CD4-positive, alpha-beta T cell treated with Interleukin-15 for 4 hours (primary cell): Measurements from ENCODE around the gene DCAF8.

ENCODE experiments used
- DNase-seq: peaks from one replicate; pipeline ENCODE4 v3.0.0-alpha.2; 2020; ENCODE audit warnings: low spot score

The DCAF8 gene

DNA sequence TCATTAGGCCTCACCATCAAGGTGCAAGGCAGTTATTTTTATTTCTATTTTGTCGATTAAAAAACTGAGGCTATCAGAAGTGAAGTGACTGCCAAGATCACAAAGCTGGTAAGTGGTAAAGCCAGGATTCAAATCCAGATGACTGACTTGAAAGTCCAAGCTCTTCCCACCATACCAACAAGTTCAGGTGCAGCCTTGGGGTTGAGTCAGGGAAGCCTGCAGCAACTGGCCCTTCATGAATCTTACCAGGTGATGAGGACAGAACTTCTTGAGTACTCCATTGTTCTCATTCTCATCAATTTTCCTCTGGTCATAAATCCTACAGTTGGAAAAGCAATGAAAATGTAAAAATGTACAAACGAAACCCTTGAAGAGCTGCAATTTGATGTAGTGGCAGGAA lies 37.0 kb downstream of the DCAF8 start:
- no peak for DNase-seq

GRCh38 chr1:160224606-160225005 lies 37.7 kb downstream of the DCAF8 start:
- no peak for DNase-seq

- no peak for DNase-seq
Observed at GRCh38 chr1:160222546-160222945, 39.8 kb downstream of the DCAF8 start.

GRCh38 chr1:160221089-160221488 lies 41.3 kb downstream of the DCAF8 start:
- DNase-seq: no peak

DNA sequence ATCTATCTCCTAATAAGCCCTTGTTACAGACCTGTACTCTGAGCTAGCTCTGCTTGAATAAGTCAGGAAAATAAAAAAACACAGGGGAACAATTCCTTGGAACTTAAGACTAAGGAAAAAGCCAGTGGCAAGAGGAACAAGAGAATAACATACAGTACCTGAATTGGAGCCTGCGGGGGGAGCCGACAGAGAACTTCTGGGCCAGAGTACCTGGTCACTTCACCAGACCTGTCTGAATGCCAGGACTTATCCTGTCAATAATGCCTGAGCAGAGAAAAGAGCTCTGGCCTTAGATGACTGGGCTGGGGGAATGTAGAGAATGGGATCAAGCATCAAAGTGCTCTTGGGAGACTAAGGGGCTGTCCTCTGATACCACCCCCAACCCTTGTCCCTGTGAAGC lies 42.0 kb downstream of the DCAF8 start:
- DNase-seq: no peak

- no peak for DNase-seq
Observed at GRCh38 chr1:160219062-160219929, 43.1 kb downstream of the DCAF8 start.

GRCh38 chr1:160217481-160218051 lies 44.8 kb downstream of the DCAF8 start:
- DNase-seq: no peak

DNA sequence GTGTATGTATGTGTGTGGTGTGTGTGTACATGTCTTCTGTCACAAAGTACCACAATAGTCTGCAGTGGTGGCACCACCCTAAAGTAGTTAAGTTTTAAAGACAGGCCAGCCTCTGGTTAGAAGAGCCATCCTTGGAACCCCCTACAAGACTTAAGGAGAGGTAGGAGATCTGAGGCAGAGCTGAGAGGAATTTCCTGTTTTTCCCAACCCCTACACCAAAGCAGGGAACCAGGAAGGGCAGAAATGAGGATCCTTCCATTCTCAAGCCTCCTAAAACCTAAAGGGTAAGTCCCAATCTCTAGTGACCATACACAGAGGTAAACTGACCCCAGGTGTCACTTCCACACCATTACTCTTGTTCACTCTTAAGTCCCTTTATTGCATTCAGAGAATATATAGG lies 46.0 kb downstream of the DCAF8 start:
- DNase-seq: no peak

GRCh38 chr1:160214481-160215140 lies 47.7 kb downstream of the DCAF8 start:
- DNase-seq: no peak

DNA sequence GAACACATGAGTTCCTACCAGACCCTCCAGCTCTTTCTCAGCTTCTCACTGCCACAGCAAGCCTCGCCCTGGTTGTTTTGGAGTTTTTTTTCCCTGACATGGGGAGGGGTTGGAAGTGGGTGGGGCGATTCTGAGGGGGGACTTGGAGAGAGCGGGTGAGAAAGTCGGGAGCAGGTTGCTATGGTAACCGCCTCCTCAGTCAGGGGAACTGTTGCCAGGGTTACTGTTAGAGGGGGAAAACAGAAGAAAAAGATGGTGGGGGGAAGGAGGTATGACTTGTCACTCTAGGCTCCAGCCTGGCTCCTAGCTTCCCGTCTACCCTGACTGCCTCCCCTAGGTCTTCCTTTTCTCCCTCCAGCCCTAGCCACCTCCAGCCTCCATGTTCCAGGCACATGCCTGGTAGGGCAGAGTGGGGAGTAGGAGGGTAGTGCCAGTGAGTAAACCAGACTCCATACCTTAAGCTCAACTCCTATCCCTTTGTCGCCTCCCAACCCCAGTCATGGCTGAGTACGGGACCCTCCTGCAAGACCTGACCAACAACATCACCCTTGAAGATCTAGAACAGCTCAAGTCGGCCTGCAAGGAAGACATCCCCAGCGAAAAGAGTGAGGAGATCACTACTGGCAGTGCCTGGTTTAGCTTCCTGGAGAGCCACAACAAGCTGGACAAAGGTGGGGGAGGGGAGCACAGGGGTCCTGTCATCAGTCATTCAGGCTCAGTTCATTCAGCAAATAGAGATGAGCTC lies 51.1 kb downstream of the DCAF8 start:
- DNase-seq: no peak

DNA sequence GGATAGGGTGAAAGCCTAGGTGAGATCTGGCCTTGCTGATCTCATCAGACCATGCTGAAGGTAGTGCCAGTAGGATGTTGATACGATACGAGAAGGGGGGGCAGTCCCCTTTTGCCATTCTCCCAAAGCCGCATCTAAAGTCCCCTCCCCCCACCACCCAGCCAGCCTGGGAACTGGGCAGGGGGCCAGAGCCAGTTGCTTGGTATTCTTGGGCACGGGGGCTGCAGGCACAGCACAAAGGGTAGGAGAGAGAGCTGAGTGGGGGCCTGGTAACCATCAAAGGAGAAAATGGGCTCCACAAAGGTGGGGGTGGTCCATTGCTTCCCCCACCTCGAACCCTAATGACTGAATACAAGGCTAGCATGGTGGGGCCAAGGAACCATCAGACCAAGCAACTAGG lies 51.8 kb downstream of the DCAF8 start:
- DNase-seq: no peak

DNA sequence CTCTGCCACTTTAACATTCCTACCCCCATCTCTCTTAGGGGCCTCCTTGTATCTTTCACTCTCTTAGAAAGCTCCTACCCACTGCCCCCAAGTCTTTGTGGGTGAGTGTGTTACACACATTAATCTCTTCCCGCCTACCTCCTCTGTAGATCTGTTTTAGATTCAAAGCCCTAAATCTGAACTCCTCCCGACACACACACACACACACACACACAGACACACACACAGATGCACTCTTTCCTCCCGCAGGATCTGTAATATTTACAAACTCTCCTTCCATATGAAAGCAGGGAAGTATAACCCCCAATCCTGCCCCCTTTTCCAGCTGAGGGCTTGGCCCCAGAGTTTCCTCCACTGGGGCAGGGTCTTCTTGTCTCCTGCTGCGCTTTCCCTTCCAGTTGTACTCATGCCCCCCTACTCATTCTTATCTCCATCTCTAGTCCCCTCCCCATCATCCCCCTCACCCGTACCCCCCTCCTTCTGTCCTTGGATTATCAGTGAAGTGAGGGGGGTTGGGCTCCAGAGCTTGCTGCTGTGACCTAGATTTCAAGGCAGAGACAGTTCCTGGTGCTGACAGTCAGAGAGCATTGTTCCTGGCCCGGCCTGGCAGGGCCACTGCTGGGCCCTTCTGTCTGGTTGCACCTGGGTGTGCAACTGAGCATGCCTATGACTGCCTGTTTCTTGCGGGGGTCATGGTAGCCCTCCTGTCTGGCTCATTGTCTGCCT lies 52.9 kb downstream of the DCAF8 start:
- DNase-seq: no peak

- DNase-seq: no peak
Observed at GRCh38 chr1:160208557-160209320, 53.6 kb downstream of the DCAF8 start.

GRCh38 chr1:160207771-160208556 lies 54.4 kb downstream of the DCAF8 start:
- DNase-seq: no peak

DNA sequence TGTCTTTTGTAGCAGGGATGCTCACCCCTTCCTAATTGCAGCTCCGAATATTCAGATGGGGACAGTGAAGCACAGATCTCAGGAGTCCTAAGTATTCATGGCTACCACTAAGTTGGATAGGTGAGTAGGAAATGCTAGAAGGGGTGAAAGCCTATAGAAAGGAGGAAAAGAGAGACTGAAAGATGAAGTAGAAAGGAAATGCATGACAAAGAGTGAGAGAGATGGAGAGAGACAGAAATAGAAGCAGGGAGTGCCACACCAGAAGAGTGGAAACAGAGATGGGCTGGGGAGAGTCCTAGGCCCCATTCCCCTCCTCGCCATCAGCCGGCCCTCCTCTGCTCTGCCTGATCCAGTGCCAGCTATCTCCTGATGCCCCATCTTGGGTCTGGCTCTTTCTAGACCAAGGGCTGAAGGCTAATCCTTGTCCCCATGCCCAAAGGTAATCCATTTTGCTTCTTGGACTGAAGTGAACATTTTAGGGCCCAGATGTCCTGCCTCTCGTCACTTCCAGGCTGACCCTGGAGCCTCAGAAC lies 55.2 kb downstream of the DCAF8 start:
- DNase-seq: no peak

GRCh38 chr1:160206421-160207117 lies 55.8 kb downstream of the DCAF8 start:
- DNase-seq: no peak

- peak; percentile 59 for DNase-seq
Observed at GRCh38 chr1:160206036-160206389, 56.3 kb downstream of the DCAF8 start.

DNA sequence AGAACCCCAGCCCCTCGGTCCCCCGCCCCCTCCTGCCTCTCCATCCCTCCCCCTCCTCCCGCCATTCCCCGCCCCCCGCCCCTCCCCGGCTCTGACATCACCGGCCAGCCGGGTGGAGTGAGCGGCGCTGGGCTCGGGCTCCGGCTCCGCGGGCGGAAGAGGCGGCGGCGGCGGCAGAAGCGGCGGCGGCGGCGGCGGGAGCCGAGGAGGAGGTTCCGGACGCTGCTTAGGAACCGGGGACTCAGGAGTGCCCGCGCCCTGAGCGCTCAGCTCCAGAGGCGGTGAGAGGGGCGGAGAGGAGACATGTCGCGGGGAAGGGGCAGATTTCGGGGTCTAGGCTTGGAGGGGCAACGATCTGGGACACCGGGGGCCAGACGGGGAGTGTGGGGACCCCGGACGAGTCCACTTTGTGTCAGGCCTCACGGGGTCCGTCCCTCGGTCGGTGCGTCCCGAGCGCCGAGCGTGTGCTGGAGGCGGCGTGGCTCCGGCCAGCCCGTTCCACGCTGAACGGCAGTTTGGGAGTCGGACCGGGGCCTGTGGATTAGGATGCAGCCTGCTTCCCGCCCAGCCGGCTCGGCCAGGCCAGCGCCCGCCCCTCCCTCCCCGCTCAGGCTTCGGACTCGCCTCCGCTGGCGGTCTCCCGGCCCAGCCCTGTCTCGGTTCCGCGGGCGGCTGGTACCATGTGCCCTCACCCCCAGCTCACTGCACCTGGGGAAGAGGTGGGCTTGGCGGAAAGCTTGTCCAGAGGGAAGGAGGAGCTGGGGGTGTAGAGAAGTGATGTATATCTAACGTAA lies 56.9 kb downstream of the DCAF8 start, which contains the start of gene PEA15:
Gene PEA15 (plus strand): TSS at position 143 of the 794 bp plus-strand sequence. CDS start 6,161 bp downstream, outside the sequence.
- peak; percentile 66 for DNase-seq
